Esophagus muscularis mucosa (tissue), 4 donors: Measurements from ENCODE around the gene ZNF223. TPM values are rescaled to one million over a fixed set of nuclear protein-coding genes. Genes with fewer than 3 reads are reported as not detected.

Source experiments
- DNase-seq: peaks from one replicate; pipeline ENCODE4 v3.0.0-alpha.2; 2017; ENCODE audit errors: extremely low spot score
- H3K27ac ChIP-seq, 4 donors: fragments of 200-600 bp; sonication (generic); replicated peaks in 1 of 4; 1 replicate in 3 of 4; 2 replicates in 1 of 4; pipeline ENCODE4 v1.5.1; 2016 to 2019; ENCODE audit warnings: mild to moderate bottlenecking in 1 of 4
- H3K27me3 ChIP-seq, 4 donors: fragments of 200-600 bp; sonication (generic); one replicate each; pipeline versions ENCODE4 v1.5.1 to v1.6.0; 2016 to 2019
- H3K36me3 ChIP-seq, 4 donors: fragments of 200-600 bp; sonication (generic); one replicate each; pipeline ENCODE4 v1.5.1; 2016 to 2019
- H3K4me1 ChIP-seq, 4 donors: fragments of 200-600 bp; sonication (generic); one replicate each; pipeline ENCODE4 v1.5.1; 2016 to 2019
- H3K4me3 ChIP-seq, 4 donors: fragments of 200-600 bp; sonication (generic); 1 replicate in 2 of 4; 2 replicates in 2 of 4; pipeline ENCODE4 v1.5.1; 2016 to 2019; ENCODE audit warnings: mild to moderate bottlenecking in 4 of 4, moderate library complexity in 1 of 4
- H3K9me3 ChIP-seq, 4 donors: fragments of 200-600 bp; sonication (generic); 1 replicate in 3 of 4; 2 replicates in 1 of 4; pipeline ENCODE4 v1.5.1; 2016 to 2019
- EP300 ChIP-seq: sonication (generic); formaldehyde crosslinking; IDR thresholded peaks from one replicate; pipeline ENCODE4 v1.6.1; 2017; ENCODE audit warnings: antibody characterized with exemption
- WGBS: methylation state at CpG from one replicate; pipeline ENCODE4 v1.1.5; 2018; 5-methylcytosine and 5-hydroxymethylcytosine counted together
- intact Hi-C: fragments of 100-400 bp; cut with DNase I; formaldehyde crosslinking; loops from one replicate; pipeline ENCODE4 v1.15.1; 2023
- small RNA-seq, 3 donors: library from RNA; depleted of rRNA; stranded (forward); fragments of <200 nt; gene quantifications; one replicate each; pipeline ENCODE3, GENCODE V24; 2016
- total RNA-seq, 4 donors: library from RNA; depleted of rRNA; stranded (reverse); fragments of >200 nt; gene quantifications; one replicate each; pipeline versions ENCODE4 v1.1.0 to v1.2.1, GENCODE V29; 2016

ZNF223 gene
- total RNA-seq, 4 donors from 2014 or later, result 0.83 to 2.6 (median 2.5) TPM

GRCh38 chr19:44113784-44114390, 62.1 kb downstream of the ZNF223 start:
- Histone ChIP-seq H3K27ac (peak overlapping the region; percentile 65 to 88 (median 78)), H3K9me3 (peaks cover 0 to 30% (median 14%) of the 10 kb centered on the region in 4 donors), H3K27me3 (no peaks in the 10 kb centered on the region), H3K36me3 (peaks cover 11 to 29% (median 25%) of the 10 kb centered on the region in 4 donors), H3K4me3 (peak overlapping the region; percentile 66 to 84 (median 68)), H3K4me1 (peaks cover 14 to 23% (median 20%) of the 10 kb centered on the region in 4 donors)
- intact Hi-C loops, result loop anchor here (2.0 to 5.0 kb wide), 5 partner anchors 19 to 112 kb away; partner anchors contain the start of genes ZNF223, ZNF224, ZNF230 and ZNF284
- WGBS, result 7% methylated on average over 17 of the region's 18 CpGs
- no peak for TF ChIP-seq EP300
- no peak for DNase-seq

Small RNA genes within 50 kb of the gene (small RNA-seq; reads per million reads assigned to genes)
- 0 reads per million in 3 donors for gene RNU6-902P

Other genes starting within 250 kb of the ZNF223 start
- 10 to 100 TPM in 1 of 4 donors, 1 to 10 TPM in 3; 2.8 to 12.0 (median 8.2) TPM for gene LYPD5, start 249.6 kb upstream of the ZNF223 start, total RNA-seq
- gene ZNF283, start 224.7 kb upstream of the ZNF223 start, total RNA-seq, result 10 to 100 TPM in 1 of 4 donors, 1 to 10 TPM in 3; 6.4 to 11.5 (median 7.5) TPM
- gene ZNF404, start 168.1 kb upstream of the ZNF223 start, total RNA-seq, result 1 to 10 TPM; 1.4 to 5.0 (median 3.5) TPM
- gene ZNF45, start 116.8 kb upstream of the ZNF223 start, total RNA-seq, result 10 to 100 TPM; 10.1 to 13.1 (median 12.5) TPM
- gene ZNF221, start 100.8 kb upstream of the ZNF223 start, total RNA-seq, result 1 to 10 TPM; 3.5 to 7.1 (median 5.2) TPM
- gene ZNF155, start 67.8 kb upstream of the ZNF223 start, total RNA-seq, result 1 to 10 TPM; 5.3 to 6.2 (median 5.9) TPM
- 1 to 10 TPM; 2.7 to 7.5 (median 3.5) TPM for gene ZNF230, start 49.1 kb upstream of the ZNF223 start, total RNA-seq
- 1 to 10 TPM; 1.2 to 3.8 (median 2.3) TPM for gene ZNF222, start 26.7 kb upstream of the ZNF223 start, total RNA-seq
- gene ZNF284, start 20.1 kb downstream of the ZNF223 start, total RNA-seq, result 1 to 10 TPM; 1.3 to 2.9 (median 2.5) TPM
- 10 to 100 TPM; 12.4 to 28.7 (median 16.2) TPM for gene ZNF224, start 42.3 kb downstream of the ZNF223 start, total RNA-seq
- 1 to 10 TPM; 3.3 to 6.2 (median 3.9) TPM for gene ZNF225, start 61.4 kb downstream of the ZNF223 start, total RNA-seq
- 1 to 10 TPM; 5.4 to 7.0 (median 5.7) TPM for gene ZNF234, start 89.5 kb downstream of the ZNF223 start, total RNA-seq
- gene ZNF226, start 113.1 kb downstream of the ZNF223 start, total RNA-seq, result 10 to 100 TPM; 12.9 to 14.4 (median 13.2) TPM
- gene ZNF227, start 160.5 kb downstream of the ZNF223 start, total RNA-seq, result 10 to 100 TPM; 10.9 to 13.3 (median 12.4) TPM
- 1 to 10 TPM in 2 of 4 donors, under 1 TPM in 2; 0.50 to 2.1 (median 0.98) TPM for gene ZNF233, start 207.8 kb downstream of the ZNF223 start, total RNA-seq